Nephron progenitor cell (in vitro differentiated cells): ENCODE data around the gene NAA80.

Experiments used
- DNase-seq: peaks from one replicate; pipeline ENCODE4 v3.0.0; 2021
- H3K27ac Mint-ChIP-seq: 2 replicates; pipeline ENCODE4 v1.8.0; 2021; ENCODE audit warnings: mild to moderate bottlenecking, moderate library complexity, mixed read lengths
- H3K27me3 Mint-ChIP-seq: 2 replicates; pipeline ENCODE4 v1.8.0; 2021; ENCODE audit warnings: mild to moderate bottlenecking, low read depth, mixed read lengths; ENCODE audit not compliant: poor library complexity
- H3K36me3 Mint-ChIP-seq: 2 replicates; pipeline ENCODE4 v1.8.0; 2021; ENCODE audit warnings: low read depth, mixed read lengths
- H3K4me1 Mint-ChIP-seq: 2 replicates; pipeline ENCODE4 v1.8.0; 2021; ENCODE audit warnings: mixed read lengths
- H3K4me3 Mint-ChIP-seq: 2 replicates; pipeline ENCODE4 v1.8.0; 2021; ENCODE audit warnings: mild to moderate bottlenecking, moderate library complexity, mixed read lengths
- H3K9me3 Mint-ChIP-seq: 2 replicates; pipeline ENCODE4 v1.8.0; 2021; ENCODE audit warnings: mild to moderate bottlenecking, moderate library complexity, mixed read lengths
- TF ChIP-seq, protein P1 (sequence below): fragments of 200-600 bp; sonication (generic); IDR thresholded peaks from 2 replicates; pipeline ENCODE4 v1.5.0; 2021; ENCODE audit warnings: antibody characterized with exemption

Gene NAA80

DNA sequence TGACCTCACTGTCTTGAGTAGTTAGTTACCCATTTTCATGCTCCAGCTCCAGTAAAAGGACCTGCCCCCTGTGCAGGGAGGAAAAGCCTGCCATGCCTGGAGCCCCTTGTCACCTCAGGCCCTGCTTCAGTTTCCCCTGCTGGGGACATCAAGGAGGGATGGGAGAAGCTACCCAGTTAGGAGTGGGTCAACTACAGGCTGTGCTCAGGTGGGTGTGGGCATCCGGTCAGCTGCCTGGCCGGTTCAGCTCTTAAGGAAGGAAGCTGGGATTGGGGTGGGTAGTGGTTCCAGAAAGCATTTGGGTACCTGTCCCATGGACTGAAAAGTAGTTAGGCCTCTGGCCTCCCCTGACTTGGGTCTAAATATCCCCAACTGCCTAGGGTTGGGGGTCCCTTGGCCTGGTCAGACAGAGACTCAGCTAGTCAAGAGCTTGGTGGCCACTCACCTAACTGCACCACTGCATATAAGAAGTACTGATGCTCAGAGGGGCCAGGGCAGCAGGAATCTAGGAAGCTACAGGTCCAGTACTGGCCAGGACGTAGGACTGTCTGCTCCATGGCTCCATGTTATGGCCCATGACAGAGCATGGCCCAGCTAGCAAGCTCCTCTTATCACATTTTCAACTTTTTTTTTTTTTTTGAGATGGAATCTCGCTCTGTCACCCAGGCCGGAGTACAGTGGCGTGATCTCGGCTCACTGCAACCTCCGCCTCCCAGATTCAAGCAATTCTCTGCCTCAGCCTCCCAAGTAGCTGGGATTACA lies 19.8 kb downstream of the NAA80 start:
- no peak overlapping the region for H3K4me3 Mint-ChIP-seq
- peaks cover 21% of the 10 kb centered on the region for H3K27me3 Mint-ChIP-seq
- no peak overlapping the region for H3K27ac Mint-ChIP-seq
- peaks cover 25% of the 10 kb centered on the region for H3K4me1 Mint-ChIP-seq
- DNase-seq: no peak
- H3K9me3 Mint-ChIP-seq: no peaks in the 10 kb centered on the region
- TF ChIP-seq, protein P1, sequence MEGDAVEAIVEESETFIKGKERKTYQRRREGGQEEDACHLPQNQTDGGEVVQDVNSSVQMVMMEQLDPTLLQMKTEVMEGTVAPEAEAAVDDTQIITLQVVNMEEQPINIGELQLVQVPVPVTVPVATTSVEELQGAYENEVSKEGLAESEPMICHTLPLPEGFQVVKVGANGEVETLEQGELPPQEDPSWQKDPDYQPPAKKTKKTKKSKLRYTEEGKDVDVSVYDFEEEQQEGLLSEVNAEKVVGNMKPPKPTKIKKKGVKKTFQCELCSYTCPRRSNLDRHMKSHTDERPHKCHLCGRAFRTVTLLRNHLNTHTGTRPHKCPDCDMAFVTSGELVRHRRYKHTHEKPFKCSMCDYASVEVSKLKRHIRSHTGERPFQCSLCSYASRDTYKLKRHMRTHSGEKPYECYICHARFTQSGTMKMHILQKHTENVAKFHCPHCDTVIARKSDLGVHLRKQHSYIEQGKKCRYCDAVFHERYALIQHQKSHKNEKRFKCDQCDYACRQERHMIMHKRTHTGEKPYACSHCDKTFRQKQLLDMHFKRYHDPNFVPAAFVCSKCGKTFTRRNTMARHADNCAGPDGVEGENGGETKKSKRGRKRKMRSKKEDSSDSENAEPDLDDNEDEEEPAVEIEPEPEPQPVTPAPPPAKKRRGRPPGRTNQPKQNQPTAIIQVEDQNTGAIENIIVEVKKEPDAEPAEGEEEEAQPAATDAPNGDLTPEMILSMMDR: no peak
- no peaks in the 10 kb centered on the region for H3K36me3 Mint-ChIP-seq

DNA sequence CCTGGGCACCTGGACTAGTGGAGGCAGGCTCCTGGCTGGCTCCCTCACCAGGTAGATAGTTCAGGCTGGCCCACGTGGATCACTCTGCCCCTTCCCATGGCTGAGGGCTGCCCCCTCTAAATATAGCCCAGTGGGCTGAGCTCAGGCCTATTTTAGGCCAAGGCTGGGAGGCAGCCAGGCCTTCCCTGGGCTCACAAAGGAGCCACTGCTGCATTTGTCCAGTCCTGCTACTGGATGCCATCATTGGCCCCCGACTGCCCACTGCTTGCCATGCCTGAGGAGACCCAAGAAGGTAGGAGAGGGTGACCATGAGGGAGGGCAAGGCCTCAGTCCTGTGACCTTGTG lies 20.4 kb downstream of the NAA80 start, which contains the start of gene LSMEM2:
TSS of gene LSMEM2 (plus strand) at position 208 of the 345 bp plus-strand sequence. CDS start at position 235, 27 bp downstream.
- no peak for DNase-seq
- Mint-ChIP-seq H3K36me3 (no peaks in the 10 kb centered on the region), H3K27me3 (peaks cover 27% of the 10 kb centered on the region), H3K4me1 (peaks cover 31% of the 10 kb centered on the region), H3K4me3 (no peak within 1 kb of the TSS), H3K9me3 (no peaks in the 10 kb centered on the region), H3K27ac (no peak within 1 kb of the TSS)
- TF ChIP-seq, protein P1: no peak

DNA sequence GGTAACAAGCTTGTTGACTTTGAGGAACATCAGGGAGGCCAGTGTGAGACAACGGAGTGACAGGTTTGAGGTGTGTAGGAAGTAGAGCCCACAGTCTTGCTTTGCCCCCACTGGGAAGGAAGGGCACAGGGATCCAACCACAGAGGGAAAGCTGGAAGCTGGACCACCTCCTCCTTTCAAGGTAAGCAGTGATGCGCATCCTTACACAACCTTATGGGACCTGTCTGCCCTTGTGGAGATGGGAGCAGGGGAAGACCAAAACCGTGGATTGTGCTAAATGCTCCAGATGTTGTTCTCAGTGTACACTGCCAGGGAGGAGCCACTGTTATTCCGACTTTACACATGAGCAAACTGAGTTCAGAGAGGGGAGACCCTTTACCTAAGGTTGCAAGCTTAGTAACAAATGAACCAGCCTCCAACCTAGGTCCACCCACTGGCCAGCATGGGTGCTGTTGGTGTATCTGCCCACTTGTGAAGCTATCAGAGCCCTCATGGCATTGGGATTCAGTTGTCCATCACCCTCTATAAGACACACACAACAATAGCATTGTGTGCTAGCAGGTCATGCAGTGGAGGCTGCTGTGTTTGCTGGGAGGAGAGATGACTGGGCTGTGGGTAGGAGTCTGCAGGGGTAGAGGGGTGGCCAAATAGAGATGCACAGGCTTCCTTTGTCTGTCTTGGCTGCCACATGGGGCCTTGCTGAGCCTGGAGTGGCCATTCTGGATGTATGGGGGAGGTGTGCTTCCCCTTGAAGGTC lies 20.9 kb downstream of the NAA80 start:
- no peak overlapping the region for H3K4me3 Mint-ChIP-seq
- no peaks in the 10 kb centered on the region for H3K36me3 Mint-ChIP-seq
- peaks cover 31% of the 10 kb centered on the region for H3K4me1 Mint-ChIP-seq
- peaks cover 30% of the 10 kb centered on the region for H3K27me3 Mint-ChIP-seq
- DNase-seq: no peak
- no peak overlapping the region for H3K27ac Mint-ChIP-seq
- TF ChIP-seq, protein P1: no peak
- no peaks in the 10 kb centered on the region for H3K9me3 Mint-ChIP-seq

DNA sequence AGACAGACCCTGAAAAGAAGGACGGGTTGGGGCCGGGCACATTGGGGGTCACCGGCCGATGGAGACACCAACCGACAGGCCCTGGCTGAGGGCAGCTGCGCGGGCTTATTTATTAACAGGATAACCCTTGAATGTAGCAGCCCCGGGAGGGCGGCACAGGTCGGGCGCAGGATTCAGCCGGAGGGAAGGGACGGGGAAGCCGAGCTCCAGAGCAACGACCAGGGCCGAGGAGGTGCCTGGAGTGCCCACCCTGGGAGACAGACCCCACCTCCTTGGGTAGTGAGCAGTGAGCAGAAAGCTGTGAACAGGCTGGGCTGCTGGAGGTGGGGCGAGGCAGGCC lies 22.5 kb downstream of the NAA80 start:
- H3K4me3 Mint-ChIP-seq: no peak overlapping the region
- no peaks in the 10 kb centered on the region for H3K36me3 Mint-ChIP-seq
- peaks cover 37% of the 10 kb centered on the region for H3K27me3 Mint-ChIP-seq

DNA sequence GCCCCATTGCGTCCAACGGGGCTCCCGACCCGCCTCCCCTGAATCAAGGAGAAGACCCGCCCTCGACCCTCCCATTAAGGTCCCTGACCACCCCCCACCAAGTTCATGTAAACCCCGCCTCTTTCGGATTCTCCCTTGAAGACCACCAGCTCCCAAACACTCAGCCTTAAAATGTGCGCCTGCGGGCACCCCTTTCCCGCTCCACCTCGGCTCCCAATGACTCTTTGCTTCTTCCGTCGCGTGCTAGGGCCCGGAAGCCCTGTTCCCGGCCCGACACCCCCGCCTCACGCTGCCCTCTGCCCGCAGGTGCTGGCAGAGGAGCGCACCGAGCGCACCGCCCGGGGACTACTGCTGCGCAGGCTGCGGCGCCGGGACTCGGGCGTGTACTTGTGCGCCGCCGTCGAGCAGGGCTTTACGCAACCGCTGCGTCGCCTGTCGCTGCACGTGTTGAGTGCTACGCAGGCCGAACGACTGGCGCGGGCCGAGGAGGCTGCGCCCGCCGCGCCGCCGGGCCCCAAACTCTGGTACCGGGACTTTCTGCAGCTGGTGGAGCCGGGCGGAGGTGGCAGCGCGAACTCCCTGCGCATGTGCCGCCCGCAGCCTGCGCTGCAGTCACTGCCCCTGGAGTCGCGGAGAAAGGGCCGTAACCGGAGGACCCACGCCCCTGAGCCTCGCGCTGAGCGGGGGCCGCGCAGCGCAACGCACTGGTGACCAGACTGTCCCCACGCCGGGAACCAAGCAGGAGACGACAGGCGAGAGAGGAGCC lies 23.0 kb downstream of the NAA80 start:
- TF ChIP-seq, protein P1: no peak
- DNase-seq: no peak
- Mint-ChIP-seq H3K4me1 (peaks cover 48% of the 10 kb centered on the region), H3K27ac (no peak overlapping the region), H3K9me3 (no peaks in the 10 kb centered on the region), H3K36me3 (no peaks in the 10 kb centered on the region), H3K4me3 (peak overlapping the region; percentile 77), H3K27me3 (peaks cover 40% of the 10 kb centered on the region)

More for the DNA sequence above, 22.5 kb downstream of the NAA80 start:
- Mint-ChIP-seq H3K4me1 (peaks cover 43% of the 10 kb centered on the region), H3K9me3 (no peaks in the 10 kb centered on the region), H3K27ac (no peak overlapping the region)
- TF ChIP-seq, protein P1: no peak
- no peak for DNase-seq
